Spleen (tissue), 7 donors: Measurements from ENCODE around the gene OMG.

Experiments used
- CTCF ChIP-seq, 11 experiments: fragments of 200-600 bp in 7 of 11; fragments of 450-650 bp in 4 of 11; sonication (generic) in 4 of 11; IDR thresholded peaks in 8 of 11; conservative IDR thresholded peaks in 3 of 11; 1 replicate in 7 of 11; 2 replicates in 4 of 11; pipeline versions ENCODE4 v1.4.0 to v1.8.0; 2016 to 2021; ENCODE audit warnings: antibody characterized with exemption in 11 of 11, inconsistent platforms in 4 of 11, mild to moderate bottlenecking in 1 of 11
- POLR2A ChIP-seq, 3 donors: fragments of 450-650 bp; IDR thresholded peaks; one replicate each; pipeline ENCODE4 v1.5.1; 2017; ENCODE audit warnings: antibody characterized with exemption in 3 of 3, mild to moderate bottlenecking in 1 of 3
- donor health status: DM: no; HTN: no; CAD: no; lungs with moderate emphysema.
- donor health status: DM: no; HTN: no; CAD: no.
- donor health status: DM: no; HTN: no; CAD: no.

GRCh38 chr17:31272236-31272635 is 24.8 kb downstream of the OMG start:
- no peak for TF ChIP-seq POLR2A (IDR thresholded peaks at IDR 0.05)
- no peak for TF ChIP-seq CTCF (IDR thresholded peaks at IDR 0.05 in 8 of 11, conservative IDR thresholded peaks at IDR 0.05 in 3 of 11)
